PC-9 (cell line): ENCODE measurements around the gene EHBP1L1. TPM values are rescaled to one million over a fixed set of nuclear protein-coding genes. Genes with fewer than 3 reads are reported as not detected.

Source experiments
- BruUV-seq: library from RNA; stranded (reverse); fragments of 400-500 nt; replicated peaks from 2 replicates; lab custom pipeline; 2021; lab: Mats Ljungman, UMichigan
- CTCF ChIA-PET: fragments of 300-600 bp; sonication (Branson Sonifier 250); formaldehyde crosslinking; loops from one replicate; lab custom pipeline; 2022; ENCODE audit warnings: antibody characterized with exemption; lab: Charles Lee
- POLR2A ChIA-PET: fragments of 300-600 bp; sonication (Branson Sonifier 250); formaldehyde crosslinking; loops from one replicate; lab custom pipeline; 2022; ENCODE audit warnings: antibody characterized with exemption; ENCODE audit not compliant: unreplicated experiment; lab: Charles Lee
- DNase-seq, 2 experiments: peaks; one replicate each; pipeline versions ENCODE4 v3.0.0 to v3.0.0-alpha.2; 2015 to 2022; ENCODE audit warnings: mixed read lengths in 1 of 2
- H2AFZ ChIP-seq: fragments of 200-600 bp; sonication (generic); 2 replicates; pipeline ENCODE4 v1.8.1; 2017; ENCODE audit warnings: antibody characterized with exemption
- H3F3A ChIP-seq: fragments of 200-600 bp; sonication (generic); 2 replicates; pipeline ENCODE4 v1.8.1; 2017; ENCODE audit warnings: antibody characterized with exemption, mild to moderate bottlenecking, low read depth; ENCODE audit not compliant: insufficient read depth
- H3K27ac ChIP-seq: fragments of 200-600 bp; sonication (generic); 2 replicates; pipeline ENCODE4 v1.6.1; 2016; ENCODE audit warnings: mixed run types
- H3K27me3 ChIP-seq: fragments of 200-600 bp; sonication (generic); 2 replicates; pipeline ENCODE4 v1.6.1; 2016; ENCODE audit warnings: low read depth, mixed run types; ENCODE audit not compliant: insufficient read depth
- H3K36me3 ChIP-seq: fragments of 200-600 bp; sonication (generic); 2 replicates; pipeline ENCODE4 v1.6.1; 2016; ENCODE audit warnings: low read depth, mixed run types
- H3K4me1 ChIP-seq: fragments of 200-600 bp; sonication (generic); replicated peaks from 2 replicates; pipeline ENCODE4 v1.6.1; 2016; ENCODE audit warnings: mixed run types; ENCODE audit not compliant: insufficient read depth
- H3K4me2 ChIP-seq: fragments of 200-600 bp; sonication (generic); 2 replicates; pipeline ENCODE4 v1.6.1; 2017; ENCODE audit warnings: mixed run types
- H3K4me3 ChIP-seq: fragments of 200-600 bp; sonication (generic); 2 replicates; pipeline ENCODE4 v1.6.1; 2016; ENCODE audit warnings: mixed run types
- H3K79me2 ChIP-seq: fragments of 200-600 bp; sonication (generic); 2 replicates; pipeline ENCODE4 v1.6.1; 2017; ENCODE audit warnings: low read depth, mixed run types
- H3K9me2 ChIP-seq: fragments of 200-600 bp; sonication (generic); 2 replicates; pipeline ENCODE4 v1.8.1; 2017; ENCODE audit warnings: mild to moderate bottlenecking; ENCODE audit not compliant: insufficient read depth
- H3K9me3 ChIP-seq: fragments of 200-600 bp; sonication (generic); 2 replicates; pipeline ENCODE4 v1.8.1; 2016; ENCODE audit warnings: low read depth; ENCODE audit not compliant: insufficient read depth
- H4K20me1 ChIP-seq: fragments of 200-600 bp; sonication (generic); 2 replicates; pipeline ENCODE4 v1.8.1; 2017; ENCODE audit not compliant: insufficient read depth
- CTCF ChIP-seq: fragments of 200-600 bp; sonication (generic); conservative IDR thresholded peaks from 2 replicates; pipeline ENCODE4 v1.6.1; 2017; ENCODE audit warnings: mixed run types, antibody characterized with exemption, mild to moderate bottlenecking, moderate library complexity
- EZH2 ChIP-seq: fragments of 200-600 bp; sonication (generic); IDR thresholded peaks from 2 replicates; pipeline ENCODE4 v1.8.0; 2017; ENCODE audit warnings: antibody characterized with exemption, low read depth
- intact Hi-C: fragments of 100-400 bp; cut with micrococcal nuclease; formaldehyde crosslinking; loops from one replicate; pipeline ENCODE4 v1.10.0; 2022; ENCODE audit not compliant: unreplicated experiment
- total RNA-seq: library from RNA; stranded (reverse); gene quantifications from 2 replicates; pipeline ENCODE4 v1.2.3, GENCODE V29; 2021

Gene EHBP1L1
- total RNA-seq, 1 experiment from 2014 or later, result 123 TPM

- no peak for DNase-seq
- ChIA-PET CTCF (no interaction called here), POLR2A (no interaction called here)
- no peaks in the 10 kb centered on the region for H3K9me3 ChIP-seq
- H3K36me3 ChIP-seq, result peaks cover 24% of the 10 kb centered on the region
- H3F3A ChIP-seq, result peaks cover 62% of the 10 kb centered on the region
- TF ChIP-seq EZH2 (no peak), CTCF (no peak)
- peaks cover 17% of the 10 kb centered on the region for H4K20me1 ChIP-seq
- H3K4me1 ChIP-seq, result no peaks in the 10 kb centered on the region
- H2AFZ ChIP-seq, result no peak overlapping the region
- intact Hi-C loops, result no loop called here
- H3K9me2 ChIP-seq, result no peaks in the 10 kb centered on the region
- H3K27me3 ChIP-seq, result no peaks in the 10 kb centered on the region
- no peaks in the 10 kb centered on the region for H3K79me2 ChIP-seq
- no peak overlapping the region for H3K4me2 ChIP-seq
- no peak overlapping the region for H3K4me3 ChIP-seq
- no TSS peak for BruUV-seq
- no peak overlapping the region for H3K27ac ChIP-seq
Observed at GRCh38 chr11:65535102-65535501, 40.8 kb upstream of the EHBP1L1 start.

- Histone ChIP-seq H3K4me2 (no peak overlapping the region), H3K27me3 (no peaks in the 10 kb centered on the region), H3F3A (peaks cover 70% of the 10 kb centered on the region), H2AFZ (no peak overlapping the region), H4K20me1 (peaks cover 18% of the 10 kb centered on the region), H3K36me3 (peaks cover 11% of the 10 kb centered on the region), H3K4me3 (no peak overlapping the region), H3K4me1 (peaks cover 11% of the 10 kb centered on the region), H3K9me3 (no peaks in the 10 kb centered on the region), H3K79me2 (no peaks in the 10 kb centered on the region), H3K9me2 (no peaks in the 10 kb centered on the region), H3K27ac (no peak overlapping the region)
- BruUV-seq, result no TSS peak
- intact Hi-C loops, result no loop called here
- ChIA-PET POLR2A (no interaction called here), CTCF (no interaction called here)
- TF ChIP-seq EZH2 (no peak), CTCF (no peak)
- no peak for DNase-seq
Observed at GRCh38 chr11:65536412-65537295, 39.2 kb upstream of the EHBP1L1 start.

GRCh38 chr11:65537296-65537597 is 38.6 kb upstream of the EHBP1L1 start:
- H3K79me2 ChIP-seq, result no peaks in the 10 kb centered on the region
- no peak overlapping the region for H3K4me3 ChIP-seq
- H3K9me2 ChIP-seq, result no peaks in the 10 kb centered on the region
- peaks cover 11% of the 10 kb centered on the region for H3K36me3 ChIP-seq
- H3K4me2 ChIP-seq, result no peak overlapping the region
- H3K9me3 ChIP-seq, result no peaks in the 10 kb centered on the region
- POLR2A ChIA-PET, result no interaction called here
- no peak overlapping the region for H3K27ac ChIP-seq
- CTCF ChIA-PET, result no interaction called here
- intact Hi-C loops, result no loop called here
- H3K4me1 ChIP-seq, result peaks cover 16% of the 10 kb centered on the region
- H3K27me3 ChIP-seq, result no peaks in the 10 kb centered on the region
- peaks cover 72% of the 10 kb centered on the region for H3F3A ChIP-seq
- DNase-seq, result no peak
- no peak overlapping the region for H2AFZ ChIP-seq
- peaks cover 22% of the 10 kb centered on the region for H4K20me1 ChIP-seq
- no TSS peak for BruUV-seq
- TF ChIP-seq EZH2 (no peak), CTCF (no peak)
